Measurements from ENCODE around the gene CASP14.

DNA sequence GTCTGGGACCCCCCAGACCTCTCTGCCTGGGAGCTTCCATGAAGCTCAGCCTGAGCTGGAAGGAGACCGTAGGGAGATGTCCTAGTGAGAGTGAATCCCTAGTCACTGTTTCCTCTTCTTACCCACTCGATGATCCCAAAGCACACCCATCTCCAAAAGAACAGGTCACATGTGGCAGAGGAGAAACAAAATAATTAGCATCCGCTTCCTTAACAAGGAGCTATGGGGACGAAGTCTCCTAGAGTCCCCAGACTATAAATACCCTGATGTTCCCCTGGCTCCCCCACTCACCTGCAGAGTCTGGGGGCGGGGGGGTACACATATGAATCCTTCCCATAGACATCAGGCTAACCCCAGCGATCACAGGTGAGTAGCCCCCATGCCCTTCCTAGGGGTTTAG, 32.6 kb downstream of the CASP14 start, which contains the start of gene OR1I1:
- TF ChIP-seq, protein P1, sequence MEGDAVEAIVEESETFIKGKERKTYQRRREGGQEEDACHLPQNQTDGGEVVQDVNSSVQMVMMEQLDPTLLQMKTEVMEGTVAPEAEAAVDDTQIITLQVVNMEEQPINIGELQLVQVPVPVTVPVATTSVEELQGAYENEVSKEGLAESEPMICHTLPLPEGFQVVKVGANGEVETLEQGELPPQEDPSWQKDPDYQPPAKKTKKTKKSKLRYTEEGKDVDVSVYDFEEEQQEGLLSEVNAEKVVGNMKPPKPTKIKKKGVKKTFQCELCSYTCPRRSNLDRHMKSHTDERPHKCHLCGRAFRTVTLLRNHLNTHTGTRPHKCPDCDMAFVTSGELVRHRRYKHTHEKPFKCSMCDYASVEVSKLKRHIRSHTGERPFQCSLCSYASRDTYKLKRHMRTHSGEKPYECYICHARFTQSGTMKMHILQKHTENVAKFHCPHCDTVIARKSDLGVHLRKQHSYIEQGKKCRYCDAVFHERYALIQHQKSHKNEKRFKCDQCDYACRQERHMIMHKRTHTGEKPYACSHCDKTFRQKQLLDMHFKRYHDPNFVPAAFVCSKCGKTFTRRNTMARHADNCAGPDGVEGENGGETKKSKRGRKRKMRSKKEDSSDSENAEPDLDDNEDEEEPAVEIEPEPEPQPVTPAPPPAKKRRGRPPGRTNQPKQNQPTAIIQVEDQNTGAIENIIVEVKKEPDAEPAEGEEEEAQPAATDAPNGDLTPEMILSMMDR (IDR thresholded peaks at IDR 0.05): no peak
- no peak for TF ChIP-seq POLR2A (IDR thresholded peaks at IDR 0.05)

All from right lobe of liver (tissue), 4 donors.